GM12878 (cell line): ENCODE data around the gene RAPGEF1. TPM values are rescaled to one million over a fixed set of nuclear protein-coding genes. Genes with fewer than 3 reads are reported as not detected.
A peak's percentile ranks its signal among the peaks of the same experiment; 100 is the strongest.

Experiments used
- ATAC-seq: fragments of 200-7000 bp; cut with Tn5 transposase; 3 replicates; pipeline ENCODE4 v1.9.1; 2020; ENCODE audit warnings: mild to moderate bottlenecking, moderate library complexity
- BruUV-seq: library from RNA; stranded (reverse); fragments of 400-500 nt; replicated peaks from 2 replicates; lab custom pipeline; 2021; lab: Mats Ljungman, UMichigan
- CTCF ChIA-PET: fragments of 300-600 bp; sonication (Branson Sonifier 250); formaldehyde crosslinking; extraction: SDS; loops from one replicate; lab custom pipeline; 2021; ENCODE audit warnings: inconsistent platforms; lab: Yijun Ruan, JAX
- POLR2A ChIA-PET: fragments of 350-600 bp; formaldehyde crosslinking; extraction: SDS; loops from one replicate; lab custom pipeline; 2021; ENCODE audit warnings: inconsistent platforms; lab: Charles Lee
- RAD21 ChIA-PET: fragments of 300-600 bp; sonication (Branson Sonifier 250); formaldehyde crosslinking; loops from one replicate; lab custom pipeline; 2023; ENCODE audit warnings: antibody characterized with exemption; ENCODE audit not compliant: unreplicated experiment; lab: Charles Lee
- SMC1A ChIA-PET: fragments of 300-600 bp; sonication (Branson Sonifier 250); formaldehyde crosslinking; loops from one replicate; lab custom pipeline; 2023; ENCODE audit not compliant: unreplicated experiment, uncharacterized antibody; lab: Charles Lee
- DNase-seq: peaks from one replicate; pipeline ENCODE4 v3.0.0-alpha.2; 2011; ENCODE audit warnings: low read depth, low spot score
- FAIRE-seq: peaks from 3 replicates; lab custom pipeline; 2011; peaks lifted over from hg19 to GRCh38; lab: Jason Lieb, UNC
- H2AFZ ChIP-seq: 2 replicates; pipeline ENCODE4 v1.6.0; 2011; ENCODE audit warnings: low read depth, low read length, control low read depth; ENCODE audit not compliant: control insufficient read depth
- H3K27ac ChIP-seq: 2 replicates; pipeline ENCODE4 v1.5.1; 2011; ENCODE audit warnings: control low read depth; ENCODE audit not compliant: control insufficient read depth, insufficient read depth
- H3K27me3 ChIP-seq, 2 experiments: replicated peaks in 1 of 2; 2 replicates each; pipeline versions ENCODE4 v1.6.0 to v1.6.1; 2011; ENCODE audit warnings: low read length in 1 of 2; ENCODE audit not compliant: control insufficient read depth in 2 of 2, insufficient read depth in 2 of 2
- H3K36me3 ChIP-seq, 2 experiments: 2 replicates each; pipeline ENCODE4 v1.5.1; 2011; ENCODE audit warnings: low read length in 1 of 2; ENCODE audit not compliant: control insufficient read depth in 2 of 2, insufficient read depth in 2 of 2
- H3K4me1 ChIP-seq: 2 replicates; pipeline ENCODE4 v1.6.1; 2011; ENCODE audit warnings: mild to moderate bottlenecking, low read length, moderate library complexity, mixed read lengths; ENCODE audit not compliant: control insufficient read depth, insufficient read depth
- H3K4me2 ChIP-seq: 2 replicates; pipeline ENCODE4 v1.6.0; 2011; ENCODE audit warnings: control low read depth; ENCODE audit not compliant: control insufficient read depth, insufficient read depth
- H3K4me3 ChIP-seq: fragments of 200-600 bp; sonication (generic); 2 replicates; pipeline ENCODE4 v1.5.1; 2016
- H3K79me2 ChIP-seq: 2 replicates; pipeline ENCODE4 v1.6.0; 2011; ENCODE audit warnings: low read length; ENCODE audit not compliant: control insufficient read depth, insufficient read depth
- H3K9ac ChIP-seq: 2 replicates; pipeline ENCODE4 v1.8.0; 2011; ENCODE audit warnings: low read length, control low read depth, mixed read lengths; ENCODE audit not compliant: control insufficient read depth, insufficient read depth
- H3K9me3 ChIP-seq: replicated peaks from 3 replicates; pipeline ENCODE4 v1.5.1; 2011; ENCODE audit warnings: mild to moderate bottlenecking, low read length; ENCODE audit not compliant: control insufficient read depth, insufficient read depth
- H4K20me1 ChIP-seq: 2 replicates; pipeline ENCODE4 v1.6.0; 2011; ENCODE audit not compliant: control insufficient read depth, insufficient read depth
- EP300 ChIP-seq, 2 experiments: fragments of 150-350 bp in 1 of 2; IDR thresholded peaks; 2 replicates each; pipeline ENCODE4 v1.6.1; 2011 to 2012; ENCODE audit warnings: low read depth in 2 of 2, low read length in 2 of 2, borderline replicate concordance in 1 of 2, improper control_type of control experiment in 1 of 2, inconsistent platforms in 1 of 2; ENCODE audit not compliant: control insufficient read depth in 1 of 2
- ETV6 ChIP-seq, 2 experiments: fragments of 450-650 bp in 1 of 2; IDR thresholded peaks in 1 of 2; conservative IDR thresholded peaks in 1 of 2; 2 replicates each; pipeline ENCODE4 v1.6.1; 2014; ENCODE audit warnings: antibody characterized with exemption in 1 of 2, borderline replicate concordance in 1 of 2, low read depth in 1 of 2, mild to moderate bottlenecking in 1 of 2, moderate library complexity in 1 of 2
- FOS ChIP-seq: IDR thresholded peaks from 3 replicates; pipeline ENCODE4 v1.6.1; 2011; ENCODE audit warnings: borderline replicate concordance; ENCODE audit not compliant: insufficient read length; ENCODE audit errors: extremely low read depth
- WGBS: methylation state at CpG from one replicate; pipeline ENCODE4 v1.1.6; 2016; ENCODE audit warnings: low lambda C conversion rate; ENCODE audit not compliant: insufficient replicate concordance, insufficient coverage; ENCODE audit errors: missing lambda C conversion rate; 5-methylcytosine and 5-hydroxymethylcytosine counted together
- in situ Hi-C: fragments of 300-500 bp; cut with MboI; formaldehyde crosslinking; loops from 9 replicates; pipeline ENCODE4 v1.14.3; 2018; ENCODE audit warnings: mixed read lengths
- intact Hi-C: fragments of 100-400 bp; cut with micrococcal nuclease; formaldehyde crosslinking; loops from one replicate; pipeline ENCODE4 v1.14.2; 2022; ENCODE audit not compliant: unreplicated experiment
- polyA plus RNA-seq, 11 experiments: library from polyadenylated mRNA; depleted of rRNA in 4 of 11; unstranded in 6 of 11; stranded (reverse) in 5 of 11; fragments of >200 nt; fragmentation: Nextera tagmentation in 4 of 11; fragmentation: Illumina TruSeq in 1 of 11; extraction: Ambion mirVana in 4 of 11; extraction: Trizol in 1 of 11; gene quantifications; 1 replicate in 1 of 11; 2 replicates in 10 of 11; pipeline versions ENCODE4 v1.2.1 to v1.2.3, GENCODE V29; 2011 to 2016; ENCODE audit warnings: inconsistent platforms in 2 of 11, missing spikeins in 2 of 11, low read depth in 1 of 11
- total RNA-seq, 4 experiments: library from RNA; depleted of rRNA in 3 of 4; stranded (reverse); fragments of >200 nt in 3 of 4; fragmentation: Illumina TruSeq in 1 of 4; extraction: Trizol in 1 of 4; gene quantifications; 2 replicates each; pipeline versions ENCODE4 v1.2.1 to v1.2.3, GENCODE V29; 2013 to 2021
- TF ChIP-seq, protein P1 (sequence below): fragments of 450-650 bp; IDR thresholded peaks from 2 replicates; pipeline ENCODE4 v1.6.1; 2016; ENCODE audit warnings: mild to moderate bottlenecking

Gene RAPGEF1
- total and polyA plus RNA-seq, 10 of the 15 experiments (the other 5 are each of a cell fraction or from before 2014, with no cell fraction given): 0.42 to 113 (median 45.9) TPM

DNA sequence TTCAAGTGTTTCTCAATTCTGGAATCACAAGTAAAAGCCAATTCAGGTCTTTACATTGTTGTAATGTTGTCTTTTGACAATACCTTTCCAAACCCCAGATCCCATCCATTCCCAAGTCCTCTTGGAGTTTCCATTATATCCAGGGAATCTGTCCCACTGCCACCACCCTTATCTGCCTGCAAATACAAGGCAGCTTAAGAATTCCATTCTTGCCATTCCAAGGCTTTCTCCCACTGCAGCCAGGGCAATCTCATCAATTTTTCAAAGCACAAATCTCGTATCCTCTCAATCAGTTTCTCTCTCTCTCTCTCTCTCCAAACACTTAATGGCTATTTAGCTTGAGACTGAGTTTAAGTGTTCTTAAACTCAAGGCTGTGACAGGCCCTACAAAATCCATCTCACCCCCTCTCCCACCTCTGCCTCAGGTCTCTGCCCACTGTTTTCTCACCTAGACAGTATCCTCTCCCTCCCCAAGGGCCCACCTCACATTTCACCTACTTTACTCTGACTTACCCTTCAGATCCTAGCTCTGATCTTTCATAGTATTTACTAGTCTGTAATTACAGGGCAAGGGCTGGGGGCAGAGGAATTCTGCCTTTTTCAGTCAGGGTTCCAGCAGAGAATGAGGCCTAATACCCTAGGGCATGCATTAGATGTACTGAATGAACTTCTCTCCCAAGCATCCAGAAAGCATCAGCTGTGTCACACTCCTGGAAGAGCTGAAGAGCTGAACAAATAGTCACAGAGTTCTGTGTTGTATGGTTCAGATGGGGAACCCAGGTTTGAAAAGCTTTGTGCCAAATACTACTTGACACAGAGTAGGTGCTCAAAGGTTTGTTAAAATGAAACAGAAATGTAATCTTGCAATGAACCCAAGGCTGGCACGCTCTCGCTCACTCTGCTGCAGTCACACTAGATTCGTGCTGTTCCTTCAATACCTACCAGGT, 46.0 kb downstream of the RAPGEF1 start:
- no peak overlapping the region for H3K9ac ChIP-seq
- ChIA-PET CTCF (interaction anchor here (1.2 to 3.3 kb wide), 6 partner anchors 11 to 72 kb away, joined by 3 to 20 read pairs (median 3); no protein-coding TSS in a partner anchor), RAD21 (interaction anchor here (1.2 to 6.0 kb wide), 6 partner anchors 11 to 102 kb away, joined by 3 to 30 read pairs (median 5); no protein-coding TSS in a partner anchor)
- no peaks in the 10 kb centered on the region; the same call in 1 of the 2 replicates for H4K20me1 ChIP-seq
- 78% methylated on average over 4 of the region's 4 CpGs for WGBS
- in situ Hi-C loops: no loop called here
- peaks cover 38% of the 10 kb centered on the region for H3K4me1 ChIP-seq
- H3K36me3 ChIP-seq: peaks cover 5 to 15% of the 10 kb centered on the region in 2 experiments
- FAIRE-seq: no peak
- H2AFZ ChIP-seq: no peak overlapping the region
- peak overlapping the region; percentile 1; the same call in 1 of the 2 replicates for H3K27ac ChIP-seq
- intact Hi-C loops: no loop called here
- no peak for TF ChIP-seq ETV6 (conservative IDR thresholded peaks at IDR 0.05 in 1 of 2, IDR thresholded peaks at IDR 0.05 in 1 of 2; ENCODE audit: borderline replicate concordance in 1 of 2, low read depth in 1 of 2)
- TF ChIP-seq EP300 (IDR thresholded peaks at IDR 0.05; ENCODE audit: borderline replicate concordance in 1 of 2, control insufficient read depth in 1 of 2, low read depth in 2 of 2, low read length in 2 of 2): no peak
- TF ChIP-seq, protein P1, sequence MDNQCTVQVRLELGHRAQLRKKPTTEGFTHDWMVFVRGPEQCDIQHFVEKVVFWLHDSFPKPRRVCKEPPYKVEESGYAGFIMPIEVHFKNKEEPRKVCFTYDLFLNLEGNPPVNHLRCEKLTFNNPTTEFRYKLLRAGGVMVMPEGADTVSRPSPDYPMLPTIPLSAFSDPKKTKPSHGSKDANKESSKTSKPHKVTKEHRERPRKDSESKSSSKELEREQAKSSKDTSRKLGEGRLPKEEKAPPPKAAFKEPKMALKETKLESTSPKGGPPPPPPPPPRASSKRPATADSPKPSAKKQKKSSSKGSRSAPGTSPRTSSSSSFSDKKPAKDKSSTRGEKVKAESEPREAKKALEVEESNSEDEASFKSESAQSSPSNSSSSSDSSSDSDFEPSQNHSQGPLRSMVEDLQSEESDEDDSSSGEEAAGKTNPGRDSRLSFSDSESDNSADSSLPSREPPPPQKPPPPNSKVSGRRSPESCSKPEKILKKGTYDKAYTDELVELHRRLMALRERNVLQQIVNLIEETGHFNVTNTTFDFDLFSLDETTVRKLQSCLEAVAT: no peak
- no peak for TF ChIP-seq FOS
- TF ChIP-seq, all 136 proteins: peak for 0
- Histone ChIP-seq H3K4me3 (no peak overlapping the region), H3K79me2 (peaks cover 96% of the 10 kb centered on the region), H3K9me3 (no peaks in the 10 kb centered on the region), H3K4me2 (no peak overlapping the region), H3K27me3 (no peaks in the 10 kb centered on the region)
- TSS peak; percentile 4 for BruUV-seq
- ATAC-seq (no peak), DNase-seq (no peak)
- SMC1A ChIA-PET: interaction anchor here (0.8 to 10.7 kb wide), 8 partner anchors 11 to 102 kb away, joined by 3 to 122 read pairs (median 11); no protein-coding TSS in a partner anchor
- POLR2A ChIA-PET: interaction anchor here (0.8 to 6.0 kb wide), 5 partner anchors 10 to 45 kb away, joined by 3 to 39 read pairs (median 5); no protein-coding TSS in a partner anchor
